Psoas muscle (tissue), 8 donors: ENCODE data around the gene OSER1. TPM values are rescaled to one million over a fixed set of nuclear protein-coding genes. Genes with fewer than 3 reads are reported as not detected.

Experiments
- ATAC-seq, 4 donors: fragments of 200-7000 bp; cut with Tn5 transposase; one replicate each; pipeline ENCODE4 v1.9.1; 2020; ENCODE audit warnings: moderate library complexity in 3 of 4, mild to moderate bottlenecking in 2 of 4
- DNase-seq, 2 donors: peaks; one replicate each; pipeline ENCODE4 v3.0.0-alpha.2; 2020
- H3K27ac ChIP-seq: fragments of 200-600 bp; one replicate; pipeline ENCODE4 v1.8.0; 2022
- H3K27me3 ChIP-seq, 3 donors: fragments of 200-600 bp in 1 of 3; one replicate each; pipeline versions ENCODE4 v1.6.1 to v1.8.0; 2013 to 2022; ENCODE audit warnings: low read length in 2 of 3, mild to moderate bottlenecking in 2 of 3, moderate library complexity in 1 of 3; ENCODE audit not compliant: insufficient read depth in 3 of 3
- H3K36me3 ChIP-seq, 2 donors: fragments of 200-600 bp in 1 of 2; one replicate each; pipeline versions ENCODE4 v1.6.1 to v1.8.0; 2013 to 2022; ENCODE audit warnings: low read depth in 1 of 2, mild to moderate bottlenecking in 1 of 2, moderate library complexity in 1 of 2; ENCODE audit not compliant: insufficient read depth in 1 of 2
- H3K4me1 ChIP-seq: fragments of 200-600 bp; one replicate; pipeline ENCODE4 v1.8.0; 2022
- H3K4me3 ChIP-seq: fragments of 200-600 bp; one replicate; pipeline ENCODE4 v1.8.0; 2022; ENCODE audit warnings: mild to moderate bottlenecking
- H3K9me3 ChIP-seq: fragments of 200-600 bp; one replicate; pipeline ENCODE4 v1.8.0; 2022
- WGBS, 3 donors: extraction: QIAGEN DNeasy Blood & Tissue Kit; methylation state at CpG; one replicate each; pipeline versions ENCODE4 v1.1.6 to v1.1.7; 2013; 5-methylcytosine and 5-hydroxymethylcytosine counted together
- intact Hi-C, 2 donors: fragments of 100-400 bp; cut with DNase I; formaldehyde crosslinking; loops; one replicate each; pipeline versions ENCODE4 v1.11.0 to v1.14.2; 2022
- polyA plus RNA-seq, 3 donors: library from polyadenylated mRNA; stranded (reverse); fragments of 200-250 nt; gene quantifications; one replicate each; pipeline ENCODE4 v1.2.3, GENCODE V29; 2013
- total RNA-seq, 4 donors: library from RNA; stranded (reverse); fragmentation: NEBNext Ultra II Directional in 2 of 4; extraction: Animal tissue kit (Norgen Biotek cat#: 25700) in 2 of 4; gene quantifications; one replicate each; pipeline versions ENCODE4 v1.2.1 to v1.2.4, GENCODE V29; 2021 to 2023
- TF ChIP-seq, protein P1 (sequence below): fragments of 200-600 bp; IDR thresholded peaks from one replicate; pipeline ENCODE4 v1.8.0; 2022; ENCODE audit warnings: antibody characterized with exemption
- donor health status: healthy with polysubstance abuse.
- donor health status: DM: no; HTN: no; CAD: no; lungs with moderate emphysema.
- donor health status: Bipolar disorder and iron deficiency.
- donor health status: healthy.
- donor health status: DM: yes; HTN: yes; CAD: no.
- donor health status: DM: no; HTN: no; CAD: no.
- donor health status: DM: no; HTN: no; CAD: no.
- donor health status: DM: yes; HTN: yes; CAD: no.

Gene OSER1
- total and polyA plus RNA-seq, 7 donors, result 46.0 to 97.6 (median 62.5) TPM

GRCh38 chr20:44186674-44187053, 23.9 kb downstream of the OSER1 start:
- intact Hi-C loops, result loop anchor here (2.0 to 5.0 kb wide), 2 partner anchors 39 to 42 kb away; no protein-coding TSS in a partner anchor
- WGBS, 3 donors, result 5 to 9% (median 7%) methylated on average over 12 to 14 of the region's 14 CpGs
- peak overlapping the region; percentile 84 for H3K4me3 ChIP-seq
- ATAC-seq (no peak), DNase-seq (no peak)
- TF ChIP-seq, protein P1, sequence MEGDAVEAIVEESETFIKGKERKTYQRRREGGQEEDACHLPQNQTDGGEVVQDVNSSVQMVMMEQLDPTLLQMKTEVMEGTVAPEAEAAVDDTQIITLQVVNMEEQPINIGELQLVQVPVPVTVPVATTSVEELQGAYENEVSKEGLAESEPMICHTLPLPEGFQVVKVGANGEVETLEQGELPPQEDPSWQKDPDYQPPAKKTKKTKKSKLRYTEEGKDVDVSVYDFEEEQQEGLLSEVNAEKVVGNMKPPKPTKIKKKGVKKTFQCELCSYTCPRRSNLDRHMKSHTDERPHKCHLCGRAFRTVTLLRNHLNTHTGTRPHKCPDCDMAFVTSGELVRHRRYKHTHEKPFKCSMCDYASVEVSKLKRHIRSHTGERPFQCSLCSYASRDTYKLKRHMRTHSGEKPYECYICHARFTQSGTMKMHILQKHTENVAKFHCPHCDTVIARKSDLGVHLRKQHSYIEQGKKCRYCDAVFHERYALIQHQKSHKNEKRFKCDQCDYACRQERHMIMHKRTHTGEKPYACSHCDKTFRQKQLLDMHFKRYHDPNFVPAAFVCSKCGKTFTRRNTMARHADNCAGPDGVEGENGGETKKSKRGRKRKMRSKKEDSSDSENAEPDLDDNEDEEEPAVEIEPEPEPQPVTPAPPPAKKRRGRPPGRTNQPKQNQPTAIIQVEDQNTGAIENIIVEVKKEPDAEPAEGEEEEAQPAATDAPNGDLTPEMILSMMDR, result no peak
- peaks cover 59% of the 10 kb centered on the region for H3K4me1 ChIP-seq
- H3K36me3 ChIP-seq, result no peaks in the 10 kb centered on the region
- no peaks in the 10 kb centered on the region for H3K27me3 ChIP-seq
- H3K27ac ChIP-seq, result peak overlapping the region; percentile 94
- no peaks in the 10 kb centered on the region for H3K9me3 ChIP-seq

DNA sequence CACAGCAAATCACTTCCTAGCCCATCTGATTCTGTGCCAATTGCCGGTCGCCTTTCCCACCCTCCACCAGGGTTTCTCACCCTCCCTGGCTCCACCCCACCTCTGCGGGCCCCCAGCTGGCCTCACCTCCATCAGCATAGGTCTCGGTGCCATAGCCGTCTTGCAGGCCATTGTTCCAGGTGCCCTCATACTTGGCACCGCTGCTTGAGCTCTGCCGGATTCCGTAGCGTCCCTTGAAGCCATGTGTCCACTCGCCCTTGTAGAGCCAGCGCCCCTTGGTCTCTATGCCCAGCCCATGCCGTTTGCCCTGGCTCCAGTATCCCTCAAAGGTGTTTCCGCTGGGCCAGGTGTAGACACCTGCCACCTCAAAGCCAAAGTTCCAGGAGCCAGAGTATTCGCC, 24.4 kb downstream of the OSER1 start:
- H3K9me3 ChIP-seq, result no peaks in the 10 kb centered on the region
- peak overlapping the region; percentile 94 for H3K27ac ChIP-seq
- peak in 2 of 4 donors; percentile 6 to 20 for ATAC-seq
- H3K4me1 ChIP-seq, result peaks cover 61% of the 10 kb centered on the region
- intact Hi-C loops, result loop anchor here (2.0 to 5.0 kb wide), 2 partner anchors 39 to 41 kb away; no protein-coding TSS in a partner anchor
- WGBS, 3 donors, result 20 to 44% (median 33%) methylated on average over 14 of the region's 14 CpGs
- peak overlapping the region; percentile 84 for H3K4me3 ChIP-seq
- TF ChIP-seq, protein P1, result no peak
- H3K27me3 ChIP-seq, result no peaks in the 10 kb centered on the region
- peak; percentile 21 to 59 for DNase-seq
- H3K36me3 ChIP-seq, result no peaks in the 10 kb centered on the region

- Histone ChIP-seq H3K36me3 (no peaks in the 10 kb centered on the region), H3K27me3 (no peaks in the 10 kb centered on the region), H3K4me1 (peaks cover 61% of the 10 kb centered on the region), H3K27ac (peak overlapping the region; percentile 97), H3K4me3 (peak overlapping the region; percentile 84), H3K9me3 (no peaks in the 10 kb centered on the region)
- no peak for DNase-seq
- TF ChIP-seq, protein P1, result no peak
- intact Hi-C loops, result loop anchor here in 1 of 2 donors (5.0 kb wide), 1 partner anchor 38 kb away; no protein-coding TSS in a partner anchor
- no peak for ATAC-seq
- 21 to 40% (median 32%) methylated on average over 4 of the region's 4 CpGs for WGBS, 3 donors
Measured at GRCh38 chr20:44185574-44185973, 25.0 kb downstream of the OSER1 start.

DNA sequence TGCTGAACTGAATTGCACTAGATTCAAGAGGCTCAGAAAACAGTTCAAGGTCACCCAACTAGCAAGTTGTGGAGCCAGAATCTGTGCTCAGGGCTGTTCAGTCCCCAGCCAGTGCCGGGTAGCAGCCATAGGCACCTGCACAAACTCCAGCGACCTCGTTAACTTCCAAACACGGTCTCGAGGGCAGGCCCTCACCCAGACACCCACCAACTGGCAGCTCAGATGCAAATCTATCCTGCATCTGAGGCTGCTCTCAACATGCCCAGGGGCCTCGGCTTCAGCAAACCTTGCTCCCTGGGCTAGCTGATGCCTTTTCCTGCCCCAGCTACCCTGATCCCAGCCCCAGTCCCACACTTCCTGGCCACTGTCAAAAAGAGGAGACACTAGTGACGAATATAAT, 27.3 kb downstream of the OSER1 start:
- Histone ChIP-seq H3K9me3 (no peaks in the 10 kb centered on the region), H3K4me3 (peak overlapping the region; percentile 84), H3K27ac (peak overlapping the region; percentile 97), H3K4me1 (peaks cover 67% of the 10 kb centered on the region), H3K27me3 (no peaks in the 10 kb centered on the region), H3K36me3 (no peaks in the 10 kb centered on the region)
- TF ChIP-seq, protein P1, result no peak
- no peak for DNase-seq
- intact Hi-C loops, result no loop called here
- no peak for ATAC-seq
- WGBS, 3 donors, result 12 to 30% (median 28%) methylated on average over 7 of the region's 7 CpGs

GRCh38 chr20:44182863-44183262, 27.7 kb downstream of the OSER1 start:
- TF ChIP-seq, protein P1, result no peak
- Histone ChIP-seq H3K27me3 (no peaks in the 10 kb centered on the region), H3K4me1 (peaks cover 68% of the 10 kb centered on the region), H3K27ac (peak overlapping the region; percentile 97), H3K9me3 (no peaks in the 10 kb centered on the region), H3K36me3 (no peaks in the 10 kb centered on the region), H3K4me3 (peak overlapping the region; percentile 84)
- WGBS, 3 donors, result 52 to 60% (median 57%) methylated on average over 3 of the region's 3 CpGs
- DNase-seq (no peak), ATAC-seq (no peak)
- intact Hi-C loops, result no loop called here
